GM12865 (cell line): ENCODE measurements around the gene NEURL1B.

ENCODE experiments used
- DNase-seq: peaks from one replicate; pipeline ENCODE4 v3.0.0; 2010; ENCODE audit warnings: low read depth
- H3K4me3 ChIP-seq: 2 replicates; pipeline ENCODE4 v1.5.1; 2011; ENCODE audit warnings: mild to moderate bottlenecking, low read depth, low read length, control low read depth
- TF ChIP-seq, protein P1 (sequence below): IDR thresholded peaks from 2 replicates; pipeline ENCODE4 v1.5.1; 2011; ENCODE audit warnings: low read length, control low read depth, low read depth, inconsistent platforms; ENCODE audit not compliant: insufficient read depth; ENCODE audit errors: missing control alignments

Gene NEURL1B

DNA sequence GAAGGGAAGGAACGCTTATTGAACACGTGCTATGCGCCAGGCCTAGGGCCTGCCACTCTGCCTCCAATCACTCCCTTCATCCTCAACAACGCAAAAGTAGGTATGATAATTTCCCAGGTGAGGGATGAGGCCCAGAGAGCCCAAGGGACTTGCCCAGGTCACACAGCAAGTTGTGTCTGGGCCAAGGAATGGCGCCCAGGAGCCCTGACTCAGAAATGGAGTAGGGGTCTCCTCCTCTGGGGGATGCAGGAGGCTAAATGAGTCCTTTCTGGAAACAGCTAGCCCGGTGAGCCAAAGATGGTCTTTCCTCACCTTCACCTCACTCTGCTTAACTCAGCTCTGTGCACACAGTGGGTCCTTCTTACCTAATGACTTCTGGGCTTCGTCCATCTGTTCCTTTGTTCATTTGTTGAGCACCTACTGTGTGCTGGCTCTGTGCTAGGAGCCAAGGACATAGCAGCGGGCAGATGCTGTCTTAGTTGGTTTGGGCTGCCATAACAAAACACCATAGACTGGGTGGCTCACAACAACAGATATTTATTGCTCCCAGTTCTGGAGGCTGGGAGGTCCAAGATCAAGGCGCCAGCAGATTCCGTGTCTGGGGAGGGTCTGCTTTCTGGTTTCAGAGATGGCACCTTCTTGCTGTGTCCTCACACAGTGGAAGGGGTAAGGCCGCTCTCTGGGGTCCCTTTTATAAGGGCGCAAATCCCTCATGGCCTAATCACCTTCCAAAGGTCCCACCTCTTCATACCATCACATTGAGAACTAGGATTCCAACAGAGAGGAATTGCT lies 22.3 kb upstream of the NEURL1B start:
- TF ChIP-seq, protein P1, sequence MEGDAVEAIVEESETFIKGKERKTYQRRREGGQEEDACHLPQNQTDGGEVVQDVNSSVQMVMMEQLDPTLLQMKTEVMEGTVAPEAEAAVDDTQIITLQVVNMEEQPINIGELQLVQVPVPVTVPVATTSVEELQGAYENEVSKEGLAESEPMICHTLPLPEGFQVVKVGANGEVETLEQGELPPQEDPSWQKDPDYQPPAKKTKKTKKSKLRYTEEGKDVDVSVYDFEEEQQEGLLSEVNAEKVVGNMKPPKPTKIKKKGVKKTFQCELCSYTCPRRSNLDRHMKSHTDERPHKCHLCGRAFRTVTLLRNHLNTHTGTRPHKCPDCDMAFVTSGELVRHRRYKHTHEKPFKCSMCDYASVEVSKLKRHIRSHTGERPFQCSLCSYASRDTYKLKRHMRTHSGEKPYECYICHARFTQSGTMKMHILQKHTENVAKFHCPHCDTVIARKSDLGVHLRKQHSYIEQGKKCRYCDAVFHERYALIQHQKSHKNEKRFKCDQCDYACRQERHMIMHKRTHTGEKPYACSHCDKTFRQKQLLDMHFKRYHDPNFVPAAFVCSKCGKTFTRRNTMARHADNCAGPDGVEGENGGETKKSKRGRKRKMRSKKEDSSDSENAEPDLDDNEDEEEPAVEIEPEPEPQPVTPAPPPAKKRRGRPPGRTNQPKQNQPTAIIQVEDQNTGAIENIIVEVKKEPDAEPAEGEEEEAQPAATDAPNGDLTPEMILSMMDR = no peak
- no peak for DNase-seq
- H3K4me3 ChIP-seq = no peak overlapping the region

GRCh38 chr5:172620506-172620905 lies 20.6 kb upstream of the NEURL1B start:
- no peak for DNase-seq
- TF ChIP-seq, protein P1 = no peak
- H3K4me3 ChIP-seq = no peak overlapping the region

GRCh38 chr5:172622091-172623046 lies 18.7 kb upstream of the NEURL1B start:
- no peak overlapping the region for H3K4me3 ChIP-seq
- TF ChIP-seq, protein P1 = no peak
- no peak for DNase-seq

GRCh38 chr5:172623313-172623980 lies 17.6 kb upstream of the NEURL1B start:
- no peak overlapping the region for H3K4me3 ChIP-seq
- TF ChIP-seq, protein P1 = no peak
- no peak for DNase-seq

GRCh38 chr5:172624083-172624995 lies 16.7 kb upstream of the NEURL1B start:
- DNase-seq = no peak
- TF ChIP-seq, protein P1 = no peak

More at GRCh38 chr5:172624083-172624995, 16.7 kb upstream of the NEURL1B start:
- no peak overlapping the region for H3K4me3 ChIP-seq
